HepG2 (cell line): ENCODE data around the gene ATP5F1E. TPM values are rescaled to one million over a fixed set of nuclear protein-coding genes. Genes with fewer than 3 reads are reported as not detected.
A peak's percentile ranks its signal among the peaks of the same experiment; 100 is the strongest.

ENCODE experiments used
- ARHGAP35 ChIP-seq: sonication (generic); formaldehyde crosslinking; IDR thresholded peaks from 2 replicates; pipeline ENCODE4 v1.9.0; 2022; ENCODE audit warnings: mild to moderate bottlenecking, inconsistent platforms, moderate library complexity, missing genetic modification reagents, borderline replicate concordance
- ARNT ChIP-seq: fragments of 450-650 bp; IDR thresholded peaks from 2 replicates; pipeline ENCODE4 v1.6.1; 2017
- CREBL2 ChIP-seq: sonication (generic); formaldehyde crosslinking; IDR thresholded peaks from 2 replicates; pipeline ENCODE4 v1.8.1; 2023; ENCODE audit warnings: missing genetic modification reagents, mild to moderate bottlenecking, borderline replicate concordance
- ETV5 ChIP-seq: IDR thresholded peaks from 2 replicates; pipeline ENCODE4 v1.6.1; 2018; ENCODE audit warnings: missing biosample characterization, missing genetic modification reagents, inconsistent platforms, borderline replicate concordance
- GTF2F1 ChIP-seq: fragments of 150-350 bp; IDR thresholded peaks from 2 replicates; pipeline ENCODE4 v1.6.1; 2014; ENCODE audit warnings: low read length
- HCFC1 ChIP-seq: fragments of 150-350 bp; IDR thresholded peaks from 2 replicates; pipeline ENCODE4 v1.6.1; 2014; ENCODE audit warnings: low read depth, low read length
- HDAC2 ChIP-seq: sonication (generic); formaldehyde crosslinking; IDR thresholded peaks from 2 replicates; pipeline ENCODE4 v1.4.0; 2020; ENCODE audit warnings: missing genetic modification reagents
- KAT8 ChIP-seq: IDR thresholded peaks from 2 replicates; pipeline ENCODE4 v1.6.1; 2016; ENCODE audit warnings: missing genetic modification reagents, missing compliant biosample characterization
- MTA1 ChIP-seq: sonication (generic); formaldehyde crosslinking; IDR thresholded peaks from 2 replicates; pipeline ENCODE4 v1.4.0; 2020; ENCODE audit warnings: missing genetic modification reagents, mild to moderate bottlenecking, borderline replicate concordance
- PAF1 ChIP-seq: IDR thresholded peaks from 2 replicates; pipeline ENCODE4 v1.6.1; 2016; ENCODE audit warnings: missing genetic modification reagents, missing compliant biosample characterization
- PHB2 ChIP-seq: fragments of 450-650 bp; IDR thresholded peaks from 2 replicates; pipeline ENCODE4 v1.6.1; 2018; ENCODE audit not compliant: partially characterized antibody
- PHF21A ChIP-seq: sonication (generic); formaldehyde crosslinking; IDR thresholded peaks from 2 replicates; pipeline ENCODE4 v1.5.0; 2020; ENCODE audit warnings: mild to moderate bottlenecking, missing genetic modification reagents
- RELA ChIP-seq: sonication (generic); formaldehyde crosslinking; IDR thresholded peaks from 2 replicates; pipeline ENCODE4 v1.4.0; 2020; ENCODE audit warnings: missing genetic modification reagents
- ZBTB33 ChIP-seq: sonication (generic); formaldehyde crosslinking; IDR thresholded peaks from 2 replicates; pipeline ENCODE4 v1.4.0; 2020; ENCODE audit warnings: missing genetic modification reagents
- ZNF280D ChIP-seq: sonication (generic); formaldehyde crosslinking; IDR thresholded peaks from 2 replicates; pipeline ENCODE4 v1.5.1; 2020; ENCODE audit warnings: mild to moderate bottlenecking, missing genetic modification reagents
- ZNF496 ChIP-seq: sonication (generic); formaldehyde crosslinking; IDR thresholded peaks from 2 replicates; pipeline ENCODE4 v1.8.1; 2023; ENCODE audit warnings: mild to moderate bottlenecking, moderate library complexity, missing genetic modification reagents; ENCODE audit not compliant: insufficient replicate concordance
- ZNF546 ChIP-seq: sonication (generic); formaldehyde crosslinking; conservative IDR thresholded peaks from 2 replicates; pipeline ENCODE4 v1.8.1; 2023; ENCODE audit warnings: mild to moderate bottlenecking, missing genetic modification reagents
- ZNF674 ChIP-seq: sonication (generic); formaldehyde crosslinking; IDR thresholded peaks from 2 replicates; pipeline ENCODE4 v1.5.0; 2020; ENCODE audit warnings: low read depth, mild to moderate bottlenecking, missing genetic modification reagents
- ZNF710 ChIP-seq: sonication (generic); formaldehyde crosslinking; IDR thresholded peaks from 2 replicates; pipeline ENCODE4 v1.5.0; 2020; ENCODE audit warnings: mild to moderate bottlenecking, missing genetic modification reagents, borderline replicate concordance
- ZNF790 ChIP-seq: sonication (generic); formaldehyde crosslinking; IDR thresholded peaks from 2 replicates; pipeline ENCODE4 v1.8.0; 2022; ENCODE audit warnings: missing genetic modification reagents, mild to moderate bottlenecking, borderline replicate concordance
- ZNF883 ChIP-seq: sonication (generic); formaldehyde crosslinking; IDR thresholded peaks from 2 replicates; pipeline ENCODE4 v1.5.1; 2020; ENCODE audit warnings: mild to moderate bottlenecking, missing genetic modification reagents; ENCODE audit errors: not compliant biosample characterization
- polyA plus RNA-seq, 8 experiments: library from polyadenylated mRNA; depleted of rRNA in 3 of 8; stranded (reverse) in 7 of 8; unstranded in 1 of 8; fragments of >200 nt; fragmentation: Illumina TruSeq in 4 of 8; extraction: Trizol in 4 of 8; gene quantifications; 2 replicates each; pipeline versions ENCODE4 v1.2.1 to v1.2.3, GENCODE V29; 2011 to 2016; ENCODE audit warnings: low read depth in 4 of 8, missing spikeins in 1 of 8, mixed read lengths in 1 of 8; ENCODE audit not compliant: insufficient read depth in 1 of 8
- total RNA-seq, 5 experiments: library from RNA; depleted of rRNA; stranded (reverse); fragments of >200 nt; fragmentation: Illumina TruSeq; extraction: Trizol; gene quantifications; 2 replicates each; pipeline ENCODE4 v1.2.3, GENCODE V29; 2016; ENCODE audit warnings: low read depth in 1 of 5

Gene ATP5F1E
- total and polyA plus RNA-seq, 2 of the 13 experiments (the other 11 are each of a cell fraction or from before 2014, with no cell fraction given) = 121 to 134 TPM

GRCh38 chr20:59042151-59042795 is 10.1 kb upstream of the ATP5F1E start, which contains the start of gene PRELID3B (continued):
- TF ChIP-seq HCFC1 (no peak), ZBTB33 (no peak), PHB2 (no peak), HDAC2 (0 out of 2 replicates have a peak, but pooled peaks have one; percentile 23), RELA (CRISPR knock-in tag) (no peak), ZNF710 (CRISPR knock-in tag) (0 out of 2 replicates have a peak, but pooled peaks have one; percentile 20), ZNF280D (peak; percentile 80; the same call in 1 of the 2 replicates), CREBL2 (CRISPR knock-in tag) (peak; percentile 60; the same call in 1 of the 2 replicates), PHF21A (0 out of 2 replicates have a peak, but pooled peaks have one; percentile 59), ARHGAP35 (CRISPR knock-in tag) (peak; percentile 86; the same call in 1 of the 2 replicates), GTF2F1 (no peak), ZNF496 (no peak), ZNF790 (CRISPR knock-in tag) (0 out of 2 replicates have a peak, but pooled peaks have one; percentile 25), ZNF674 (CRISPR knock-in tag) (no peak), ARNT (no peak), ETV5 (CRISPR knock-in tag) (no peak), ZNF546 (CRISPR knock-in tag) (peak; percentile 77), KAT8 (CRISPR knock-in tag) (peak; percentile 52; the same call in 1 of the 2 replicates), MTA1 (CRISPR knock-in tag) (peak; percentile 75; the same call in 1 of the 2 replicates), ZNF883 (CRISPR knock-in tag) (no peak), PAF1 (CRISPR knock-in tag) (no peak)
